ENCODE measurements around the gene ORM2. TPM values are rescaled to one million over a fixed set of nuclear protein-coding genes. Genes with fewer than 3 reads are reported as not detected.

ORM2 gene
- polyA plus RNA-seq, 4 donors: 0.35 TPM; not detected in 3

DNA sequence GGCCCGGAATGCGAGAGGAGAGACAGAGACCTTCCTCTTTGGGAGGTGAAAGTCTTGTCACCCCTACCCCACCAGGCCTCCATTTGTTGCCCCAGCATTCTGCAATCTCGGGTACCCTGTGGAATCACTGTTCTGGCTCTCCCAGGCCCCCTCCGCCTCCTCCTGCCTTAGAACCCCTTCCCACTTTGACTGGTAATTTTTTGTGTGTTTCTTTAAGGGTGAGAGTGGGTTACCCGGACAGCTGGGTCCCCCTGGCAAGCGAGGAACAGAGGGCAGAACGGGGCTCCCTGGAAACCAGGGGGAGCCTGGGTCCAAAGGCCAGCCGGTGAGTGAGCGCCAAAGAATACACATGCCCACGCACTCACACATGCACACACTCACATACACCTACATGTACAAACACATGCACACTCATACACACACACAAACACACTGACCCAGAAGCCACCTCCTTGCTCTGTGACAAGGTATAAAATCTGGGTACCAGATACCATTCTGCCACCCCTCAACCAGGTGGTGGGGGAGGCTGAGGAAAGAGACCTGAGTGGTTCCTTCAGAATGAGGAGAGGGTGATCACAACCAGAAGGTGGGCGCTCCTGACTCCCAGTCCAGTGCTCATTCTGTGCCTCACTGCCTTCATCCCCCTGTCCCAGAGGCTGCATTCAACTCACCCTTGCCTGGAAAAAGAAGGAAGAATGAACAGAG is 37.6 kb upstream of the ORM2 start:
- DNase-seq (ENCODE audit: low read depth in 4 of 4, low spot score in 3 of 4): no peak

DNA sequence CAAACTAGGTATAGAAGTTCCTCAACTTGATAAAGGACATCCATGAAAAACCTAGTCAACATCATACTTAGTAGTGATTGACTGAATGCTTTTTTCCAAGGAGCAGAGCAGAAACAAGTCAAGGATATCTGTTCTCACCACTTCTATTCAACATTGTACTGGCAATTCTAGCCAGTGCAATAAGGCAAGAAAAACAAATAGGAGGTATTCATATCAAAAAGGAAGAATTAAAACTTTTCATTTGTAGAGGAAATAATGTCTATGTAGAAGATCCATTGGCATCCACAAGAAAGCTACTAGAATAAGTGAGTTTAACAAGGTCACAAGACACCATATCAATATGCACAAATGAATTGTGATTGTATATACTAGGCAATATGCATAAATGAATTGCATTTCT is 35.0 kb upstream of the ORM2 start:
- DNase-seq (ENCODE audit: low read depth in 4 of 4, low spot score in 3 of 4): no peak

DNA sequence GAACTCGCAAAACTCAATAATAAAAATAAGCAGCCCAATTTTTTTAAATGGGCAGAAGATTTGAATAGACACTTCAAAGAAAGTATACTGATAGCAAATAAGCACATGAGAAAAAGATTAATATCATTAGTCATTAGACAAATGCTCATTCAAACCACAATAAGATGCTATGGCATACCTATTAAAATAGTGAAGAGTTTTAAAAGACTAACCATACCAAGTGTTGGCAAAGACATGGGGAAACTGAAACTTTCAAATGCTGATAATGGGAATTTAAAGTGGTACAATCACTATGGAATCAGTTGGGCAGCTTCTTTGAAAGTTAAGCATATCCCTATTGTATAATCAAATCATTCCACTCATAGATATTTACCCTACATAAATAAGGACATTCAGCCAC is 33.3 kb upstream of the ORM2 start:
- no peak for DNase-seq (ENCODE audit: low read depth in 4 of 4, low spot score in 3 of 4)

DNA sequence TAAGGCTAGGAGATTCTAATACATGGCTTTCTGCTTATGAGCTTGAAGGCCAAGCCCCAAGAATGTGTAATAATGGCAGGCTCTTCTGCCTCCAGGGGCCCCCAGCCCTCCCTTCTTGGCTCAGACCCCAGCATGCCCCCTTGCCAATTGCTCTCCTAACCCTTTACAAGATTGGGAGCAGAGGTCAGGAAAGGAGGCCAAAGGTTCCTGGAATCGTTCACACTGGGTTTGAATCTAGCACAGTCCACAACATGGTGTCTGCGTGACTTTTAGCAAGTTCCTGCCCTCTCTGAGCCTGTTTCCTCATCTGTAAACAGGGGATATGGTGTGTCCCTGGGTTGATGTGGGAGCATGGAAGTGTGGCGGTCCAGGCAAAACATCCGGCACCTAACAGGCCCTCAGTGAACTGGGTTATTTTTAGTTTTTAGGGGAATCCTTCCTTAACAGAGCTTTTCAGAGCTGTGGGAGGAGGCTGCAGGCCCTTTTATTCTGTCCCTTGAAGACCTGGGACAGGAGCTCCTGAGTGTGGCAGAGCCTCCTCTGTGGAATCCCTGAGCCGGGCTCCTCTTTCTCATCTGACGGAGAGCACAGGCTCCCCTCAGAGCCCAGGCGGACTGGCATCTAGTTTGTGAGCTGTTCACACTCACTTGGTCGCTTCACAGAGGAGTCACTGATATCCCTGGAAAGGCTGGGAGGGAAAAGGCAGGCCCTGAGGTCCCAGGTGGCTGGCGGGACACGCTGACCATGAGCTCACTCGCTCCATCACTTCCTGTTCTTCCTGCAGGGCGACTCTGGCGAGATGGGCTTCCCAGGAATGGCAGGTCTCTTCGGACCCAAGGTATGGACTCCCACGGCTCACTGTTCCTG is 30.1 kb upstream of the ORM2 start:
- DNase-seq (ENCODE audit: low read depth in 4 of 4, low spot score in 3 of 4): no peak

DNA sequence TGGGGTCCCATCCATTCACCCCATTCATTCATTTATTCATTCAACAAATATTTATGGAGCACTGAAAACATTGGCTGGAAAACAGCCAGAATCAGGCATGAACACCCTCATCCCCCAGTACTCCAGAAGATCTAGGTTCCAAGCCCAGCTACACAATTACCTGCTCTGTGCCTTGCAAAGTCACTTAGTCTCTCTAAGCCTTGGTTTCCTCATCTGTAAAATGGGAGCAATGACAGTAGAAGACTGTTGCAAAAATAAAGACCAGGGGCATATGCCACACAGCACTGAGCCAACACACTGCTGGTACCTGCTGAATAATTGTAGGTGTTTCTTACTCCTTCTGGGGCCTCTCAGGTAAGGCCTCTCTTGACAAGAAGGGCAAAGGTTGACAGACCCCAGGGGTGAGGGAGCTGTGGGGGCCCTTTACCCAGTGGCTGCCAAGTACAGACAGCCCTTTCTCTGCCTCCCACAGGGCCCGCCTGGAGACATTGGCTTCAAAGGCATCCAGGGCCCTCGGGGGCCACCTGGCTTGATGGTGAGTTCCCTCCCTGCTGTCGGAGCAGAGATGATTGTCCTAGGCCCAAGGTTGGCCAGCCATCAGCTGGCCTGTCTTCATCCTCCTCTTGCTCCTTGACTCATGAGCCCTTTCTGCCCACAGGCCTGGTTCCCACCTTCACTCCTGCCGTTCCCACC is 29.4 kb upstream of the ORM2 start:
- no peak for DNase-seq (ENCODE audit: low read depth in 4 of 4, low spot score in 3 of 4)

DNA sequence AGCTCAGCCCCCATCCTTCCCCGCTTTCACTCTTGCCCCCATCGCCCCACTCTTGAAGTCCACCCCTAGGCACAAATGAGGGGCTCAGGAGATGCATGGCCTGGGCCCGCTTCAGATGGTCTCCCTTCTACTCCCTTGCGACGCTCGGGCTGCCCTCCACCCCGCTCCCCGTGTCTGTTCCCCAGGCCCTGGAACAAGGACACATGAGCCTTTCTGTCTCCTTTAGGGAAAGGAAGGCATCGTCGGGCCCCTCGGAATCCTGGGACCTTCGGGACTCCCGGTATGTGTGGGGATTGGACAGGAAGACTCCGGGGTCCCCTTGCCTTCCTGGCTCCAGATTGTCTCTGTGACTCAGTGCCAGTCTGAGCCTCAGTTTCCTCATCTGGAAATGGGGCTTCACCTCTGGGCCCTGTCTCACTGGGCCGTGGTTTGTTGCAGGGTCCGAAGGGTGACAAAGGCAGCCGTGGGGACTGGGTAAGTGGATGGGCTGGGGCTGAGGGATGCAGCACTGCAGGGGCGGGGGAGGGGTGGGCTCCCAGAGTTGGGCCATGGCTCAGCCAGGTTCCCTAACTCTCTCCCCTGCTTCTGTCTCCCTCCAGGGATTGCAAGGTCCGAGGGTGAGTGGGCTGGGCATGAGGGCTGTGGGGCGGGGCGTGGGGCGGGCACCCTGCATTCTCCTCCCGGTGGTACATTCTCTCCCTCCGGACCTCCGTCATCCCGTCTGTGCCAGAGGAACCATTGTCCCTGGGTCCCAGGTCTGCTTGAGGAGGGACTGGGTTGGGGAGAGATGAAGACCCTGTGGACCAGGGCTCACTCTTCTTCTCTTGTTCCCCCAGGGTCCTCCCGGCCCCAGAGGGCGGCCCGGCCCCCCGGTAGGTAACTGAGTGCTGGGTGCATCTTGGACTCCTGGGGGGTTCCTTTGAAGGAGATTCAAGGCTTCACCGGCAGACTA is 28.5 kb upstream of the ORM2 start:
- no peak for DNase-seq (ENCODE audit: low read depth in 4 of 4, low spot score in 3 of 4)

DNA sequence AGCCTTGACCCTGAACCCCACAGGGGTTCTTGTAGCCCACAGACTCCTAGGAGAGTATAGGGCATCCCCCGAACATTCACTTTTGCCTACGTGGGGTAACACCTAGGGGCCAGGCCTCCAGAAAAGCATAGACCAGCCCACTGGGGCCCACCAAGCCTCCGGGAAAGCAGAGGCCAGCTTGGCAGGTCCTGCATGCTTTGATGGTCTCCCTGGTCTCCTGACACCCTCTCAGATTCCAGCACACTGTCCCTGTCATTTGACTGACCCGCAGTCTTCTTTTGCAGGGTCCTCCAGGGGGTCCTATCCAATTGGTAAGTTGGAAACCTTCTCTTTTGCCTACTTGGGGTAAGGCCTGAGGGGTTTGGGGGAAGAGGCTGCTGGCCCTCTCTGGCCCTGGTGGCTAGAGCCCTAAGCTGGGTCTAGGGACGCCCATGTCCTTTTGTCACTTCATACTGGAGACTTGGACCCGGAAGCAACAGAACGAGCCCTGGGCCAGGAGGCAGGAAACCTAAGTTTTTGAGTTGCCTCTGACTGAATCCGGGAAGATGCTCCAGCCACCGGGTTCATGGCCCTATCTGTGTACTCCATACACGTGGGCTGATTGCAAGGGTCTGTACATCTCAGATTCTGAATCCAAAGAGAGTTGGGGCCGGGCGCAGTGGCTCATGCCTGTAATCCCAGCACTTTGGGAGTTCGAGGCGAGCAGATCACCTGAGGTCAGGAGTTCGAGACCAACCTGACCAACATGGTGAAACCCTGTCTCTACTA is 27.7 kb upstream of the ORM2 start:
- DNase-seq (ENCODE audit: low read depth in 4 of 4, low spot score in 3 of 4): no peak

DNA sequence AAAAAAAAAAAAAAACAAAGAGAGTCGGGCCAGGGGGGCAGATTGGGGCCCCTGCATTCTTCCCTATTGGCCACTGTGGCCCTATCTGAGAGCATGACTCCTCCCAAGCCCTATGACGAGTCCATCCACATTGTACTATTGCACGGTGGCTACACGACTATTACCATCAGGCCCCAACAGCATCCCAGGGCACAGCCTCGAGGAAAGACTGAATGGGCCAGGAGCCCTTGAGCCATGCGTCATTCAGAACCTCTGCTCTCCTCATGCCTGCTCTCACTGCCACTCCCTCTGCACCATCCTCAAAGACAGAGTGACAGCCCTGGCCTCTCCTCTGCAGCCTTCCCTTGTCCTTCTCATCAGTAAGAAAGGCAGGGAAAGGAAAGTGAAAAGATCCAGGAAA is 26.9 kb upstream of the ORM2 start:
- DNase-seq (ENCODE audit: low read depth in 4 of 4, low spot score in 3 of 4): no peak

DNA sequence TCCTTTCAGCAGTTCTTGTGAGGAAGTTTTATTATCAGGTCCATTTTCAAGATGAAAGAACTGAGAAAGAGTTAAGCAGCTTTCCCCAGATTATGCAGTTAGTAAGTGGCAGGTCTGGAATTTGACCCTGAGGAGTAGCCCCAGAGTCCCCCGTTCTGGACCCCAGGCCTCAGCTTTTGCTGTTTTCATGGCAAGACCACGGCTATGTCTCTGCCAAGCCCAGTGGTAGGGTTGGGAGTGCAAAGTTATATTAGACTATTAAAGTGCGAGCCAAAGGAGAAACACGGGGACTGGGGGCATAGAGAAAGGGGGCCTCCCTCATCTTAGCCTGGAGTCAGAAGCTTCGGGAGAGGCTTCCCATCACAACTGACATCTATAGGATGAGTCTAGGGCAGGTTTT is 26.1 kb upstream of the ORM2 start:
- no peak for DNase-seq (ENCODE audit: low read depth in 4 of 4, low spot score in 3 of 4)

DNA sequence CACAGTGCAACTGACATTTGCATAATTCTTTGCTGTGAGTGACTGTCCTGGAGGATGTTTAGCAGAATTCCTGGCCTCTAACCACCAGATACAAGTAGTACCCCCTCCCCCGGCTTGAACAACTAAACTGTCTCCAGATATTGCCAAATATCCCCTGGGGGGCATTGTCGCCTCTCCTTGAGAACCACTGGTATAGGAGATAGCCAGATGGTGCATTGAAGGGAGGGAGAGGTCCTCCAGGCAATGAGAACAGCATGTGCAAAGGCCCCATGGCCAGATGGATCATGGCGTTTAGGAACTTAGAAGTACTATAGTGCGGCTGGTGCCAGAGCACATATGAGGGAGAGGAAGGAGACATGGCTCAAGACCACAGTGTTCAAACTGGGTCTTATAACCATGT is 25.7 kb upstream of the ORM2 start:
- no peak for DNase-seq (ENCODE audit: low read depth in 4 of 4, low spot score in 3 of 4)

DNA sequence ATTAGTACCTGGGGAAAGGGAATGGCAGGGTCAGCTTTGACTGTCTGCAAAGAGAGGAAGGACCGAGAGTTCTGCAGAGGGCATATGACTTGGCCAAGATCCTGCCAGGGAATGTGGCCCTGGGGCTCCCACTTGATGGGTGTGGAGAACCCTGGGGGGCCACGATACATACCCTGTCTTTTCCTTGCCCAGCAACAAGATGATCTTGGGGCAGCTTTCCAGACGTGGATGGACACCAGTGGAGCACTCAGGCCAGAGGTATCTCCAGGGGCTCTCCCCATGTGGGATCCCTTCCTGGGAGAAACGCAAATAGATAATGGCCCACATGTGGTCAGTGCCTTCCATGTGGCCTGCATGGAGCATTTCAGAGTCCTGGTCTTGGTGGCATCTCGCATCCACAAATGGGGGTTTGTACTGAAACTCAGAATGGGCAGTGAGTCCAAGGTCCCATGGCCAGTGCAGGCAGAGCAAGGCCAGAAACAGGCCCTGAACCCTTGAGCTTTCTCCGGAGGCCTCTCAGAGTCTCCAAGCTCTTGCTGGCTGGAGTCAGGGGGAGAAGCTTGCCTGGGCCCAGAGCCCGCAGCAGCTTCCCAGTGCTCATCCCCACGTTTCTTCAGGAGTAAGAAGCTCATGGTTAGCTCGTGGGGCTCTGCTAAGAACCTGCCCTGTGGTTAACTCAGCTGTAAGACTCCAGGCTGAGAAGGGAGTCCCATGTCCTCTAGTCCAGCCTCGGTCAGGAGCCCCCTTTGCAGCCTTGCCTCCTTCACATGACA is 25.1 kb upstream of the ORM2 start:
- DNase-seq (ENCODE audit: low read depth in 4 of 4, low spot score in 3 of 4): no peak

DNA sequence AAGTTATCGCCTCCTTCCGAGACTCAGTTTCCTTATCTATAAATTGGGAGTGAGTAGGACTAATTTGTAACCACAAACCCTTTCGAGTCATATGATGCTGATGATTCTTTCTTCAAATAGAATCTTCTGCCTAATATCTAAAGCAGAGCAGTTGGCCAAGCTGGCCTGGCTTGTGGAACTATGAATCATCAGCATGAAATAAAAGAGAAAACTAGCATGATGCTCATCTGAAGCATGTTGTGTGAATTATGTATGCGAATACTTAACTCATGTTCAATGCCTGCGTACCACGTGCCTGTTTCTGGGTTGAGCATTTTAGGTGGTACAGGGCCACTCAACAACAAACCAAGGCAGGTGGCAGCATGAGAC is 21.8 kb upstream of the ORM2 start:
- DNase-seq (ENCODE audit: low read depth in 4 of 4, low spot score in 3 of 4): no peak

DNA sequence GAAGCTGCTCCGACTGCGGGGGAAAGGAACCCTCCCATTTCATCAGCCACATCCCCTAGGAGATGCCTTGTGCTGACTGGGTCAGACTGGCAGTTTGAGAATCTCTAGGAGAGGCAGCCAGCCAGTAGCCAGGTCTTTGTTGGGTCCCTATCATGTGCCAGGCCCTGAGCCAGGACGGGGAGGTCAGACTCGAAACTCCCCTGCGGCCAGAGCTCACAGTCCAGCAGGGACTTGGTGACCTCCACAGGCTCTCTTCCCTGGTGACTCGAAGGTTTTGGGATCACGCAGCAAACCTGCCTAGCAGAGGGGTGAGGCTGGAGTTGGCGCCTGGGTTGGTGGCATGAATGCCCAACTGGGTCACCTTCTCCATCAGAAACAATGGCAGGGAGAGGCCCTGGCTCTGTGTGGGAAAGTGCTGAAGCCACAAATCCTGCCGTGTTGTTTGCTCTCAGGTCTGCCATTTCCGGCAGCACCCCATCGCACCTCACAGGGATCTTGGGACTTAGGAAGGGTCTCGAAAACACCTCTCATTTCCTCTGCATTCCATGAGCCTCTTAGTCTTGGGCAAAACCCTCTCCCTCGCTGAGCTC is 21.2 kb upstream of the ORM2 start:
- no peak for DNase-seq (ENCODE audit: low read depth in 4 of 4, low spot score in 3 of 4)

DNA sequence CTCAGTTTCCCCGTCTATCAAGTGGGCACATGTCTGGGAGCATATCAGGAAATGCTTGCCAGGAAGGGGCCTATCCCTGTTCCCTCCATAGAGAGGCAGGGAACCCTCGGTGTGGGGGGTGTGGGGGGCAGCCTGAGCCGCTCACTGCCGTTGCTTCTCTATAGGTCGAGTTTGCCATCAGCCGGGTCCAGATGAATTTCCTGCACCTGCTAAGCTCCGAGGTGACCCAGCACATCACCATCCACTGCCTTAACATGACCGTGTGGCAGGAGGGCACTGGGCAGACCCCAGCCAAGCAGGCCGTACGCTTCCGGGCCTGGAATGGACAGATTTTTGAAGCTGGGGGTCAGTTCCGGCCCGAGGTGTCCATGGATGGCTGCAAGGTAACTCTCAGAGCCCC is 20.6 kb upstream of the ORM2 start:
- DNase-seq (ENCODE audit: low read depth in 4 of 4, low spot score in 3 of 4): no peak

DNA sequence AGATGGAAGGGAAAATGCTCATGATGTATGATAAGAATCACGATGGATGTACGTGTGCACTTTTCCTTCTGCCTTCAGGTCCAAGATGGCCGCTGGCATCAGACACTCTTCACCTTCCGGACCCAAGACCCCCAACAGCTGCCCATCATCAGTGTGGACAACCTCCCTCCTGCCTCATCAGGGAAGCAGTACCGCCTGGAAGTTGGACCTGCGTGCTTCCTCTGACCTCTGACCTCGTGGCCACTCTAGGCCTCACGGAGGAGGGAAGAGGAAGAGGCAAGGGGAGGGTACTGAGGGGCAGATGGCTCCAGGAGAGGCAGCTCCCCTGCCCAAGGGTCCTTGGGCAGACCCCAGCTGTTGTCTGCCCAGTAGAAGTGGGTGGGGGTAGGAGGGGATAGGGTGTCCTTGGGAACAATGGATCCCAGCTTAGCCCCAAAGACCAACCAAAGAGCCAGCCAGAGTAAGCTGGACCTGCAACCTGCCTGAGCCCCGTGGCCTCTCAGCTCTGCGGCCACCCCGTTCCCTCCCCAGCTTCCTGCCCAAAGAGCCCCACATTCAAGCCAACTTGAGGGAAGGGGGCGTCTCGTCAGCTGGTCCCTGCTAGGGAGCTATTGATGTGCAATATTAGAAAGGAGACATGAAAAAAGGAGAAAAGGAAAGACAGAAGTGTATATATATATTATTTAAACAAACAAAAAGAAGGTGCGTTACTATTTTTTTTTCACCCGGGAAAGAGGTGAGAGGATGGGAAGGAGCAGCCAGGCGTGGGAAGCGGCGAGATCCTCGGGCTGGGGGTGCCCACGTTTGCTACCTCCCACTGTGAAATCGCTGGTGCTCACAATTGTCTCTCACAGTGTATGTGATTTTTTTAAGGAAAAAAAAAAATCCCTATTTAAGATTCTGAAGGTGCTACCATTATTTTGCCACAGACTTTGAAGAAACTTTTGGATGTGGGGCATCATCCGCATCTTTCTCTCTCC is 18.9 kb upstream of the ORM2 start:
- DNase-seq (ENCODE audit: low read depth in 4 of 4, low spot score in 3 of 4): no peak

DNA sequence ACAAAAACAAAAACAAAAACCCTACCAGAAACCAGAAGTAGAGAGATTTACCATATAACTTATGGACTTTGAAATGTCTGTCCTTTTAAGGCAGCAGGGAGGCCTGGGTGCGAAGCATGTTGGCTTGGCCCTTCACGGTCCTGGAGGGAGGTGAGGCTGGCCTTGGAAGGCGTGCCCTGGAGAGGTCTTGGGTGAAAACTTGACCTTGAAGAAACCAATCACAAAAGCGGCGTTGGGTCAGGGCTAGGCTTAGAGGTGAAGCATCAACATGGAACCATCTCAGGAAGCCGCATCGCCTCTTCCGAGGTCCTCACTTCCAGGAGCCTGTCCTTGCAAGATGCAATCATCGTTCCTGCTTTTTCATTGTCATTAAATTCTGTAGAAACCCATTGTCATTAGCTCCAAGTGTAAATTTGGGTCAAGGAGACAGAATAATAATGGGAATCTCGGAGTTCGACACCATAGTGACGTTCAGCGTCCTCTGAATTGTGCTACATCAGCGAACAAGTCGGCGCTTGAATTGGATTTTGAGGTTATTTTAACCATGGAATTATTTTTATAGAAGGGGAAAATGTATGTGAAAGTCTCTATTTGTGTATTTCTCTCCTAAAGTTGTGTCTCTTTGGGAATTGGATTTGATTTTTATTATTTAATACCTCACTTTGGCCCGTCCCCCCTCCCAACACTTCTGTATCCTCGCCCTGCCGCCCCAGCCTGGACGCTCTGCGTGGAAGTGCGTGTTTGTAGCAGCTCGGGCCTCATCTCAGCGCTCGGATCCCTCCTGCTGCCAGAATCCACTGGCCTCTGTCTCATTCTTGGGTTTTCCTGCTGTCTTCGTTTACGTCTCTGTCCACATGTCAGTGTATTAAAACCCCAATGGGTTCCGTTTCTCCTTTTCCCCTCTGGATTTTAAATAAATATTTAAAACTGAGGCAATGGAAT is 17.8 kb upstream of the ORM2 start:
- no peak for DNase-seq (ENCODE audit: low read depth in 4 of 4, low spot score in 3 of 4)

DNA sequence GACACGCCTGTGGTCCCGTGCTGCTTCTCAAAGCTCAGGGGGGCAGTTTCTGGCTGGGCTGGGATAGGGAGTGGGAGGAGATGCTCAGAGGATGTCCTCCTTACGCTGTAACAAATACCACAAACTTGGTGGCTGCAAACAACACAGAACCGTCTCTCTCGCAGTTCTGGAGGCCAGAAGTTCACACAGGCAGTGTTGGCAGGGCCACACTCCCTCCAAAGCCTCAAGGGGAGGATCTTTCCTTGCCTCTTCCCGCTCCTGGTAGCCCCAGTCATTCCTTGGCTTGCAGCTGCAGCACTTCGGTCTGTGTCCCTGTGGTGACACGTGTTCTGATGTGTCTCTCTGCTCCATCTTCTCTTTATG is 17.2 kb upstream of the ORM2 start:
- DNase-seq (ENCODE audit: low read depth in 4 of 4, low spot score in 3 of 4): no peak
